GM23338 (cell line): ENCODE data around the gene AFAP1L1.

Source experiments
- CREB1 ChIP-seq: fragments of 250-450 bp; sonication (Bioruptor Pico); IDR thresholded peaks from 2 replicates; pipeline ENCODE4 v1.5.0; 2020; ENCODE audit warnings: low read depth, mild to moderate bottlenecking, moderate library complexity
- CTCF ChIP-seq, 2 experiments: fragments of 200-600 bp in 1 of 2; sonication (generic) in 1 of 2; conservative IDR thresholded peaks; 2 replicates each; pipeline versions ENCODE4 v1.5.1 to v1.6.1; 2016 to 2017; ENCODE audit warnings: antibody characterized with exemption in 2 of 2, low read depth in 2 of 2, mild to moderate bottlenecking in 2 of 2, moderate library complexity in 1 of 2
- EZH2 ChIP-seq: fragments of 200-600 bp; sonication (generic); IDR thresholded peaks from one replicate; pipeline ENCODE4 v1.8.0; 2017; ENCODE audit warnings: antibody characterized with exemption, mild to moderate bottlenecking, low read depth; ENCODE audit not compliant: unreplicated experiment
- EZH2phosphoT487 ChIP-seq: fragments of 200-600 bp; sonication (generic); IDR thresholded peaks from one replicate; pipeline ENCODE4 v1.8.1; 2018; ENCODE audit warnings: antibody characterized with exemption; ENCODE audit not compliant: unreplicated experiment
- POLR2AphosphoS5 ChIP-seq: IDR thresholded peaks from 2 replicates; pipeline ENCODE4 v1.6.1; 2016; ENCODE audit warnings: antibody characterized with exemption, low read depth
- REST ChIP-seq: IDR thresholded peaks from one replicate; pipeline ENCODE4 v1.6.1; 2018; ENCODE audit warnings: antibody characterized with exemption; ENCODE audit not compliant: unreplicated experiment
- ZNF331 ChIP-seq: fragments of 250-450 bp; sonication (Bioruptor Pico); IDR thresholded peaks from 2 replicates; pipeline ENCODE4 v1.5.0; 2020; ENCODE audit warnings: low read depth, mild to moderate bottlenecking, moderate library complexity

GRCh38 chr5:149265068-149265465 lies 6.6 kb upstream of the AFAP1L1 start:
- TF ChIP-seq CTCF (conservative IDR thresholded peaks at IDR 0.05; ENCODE audit: low read depth in 2 of 2) (no peak), EZH2 (no peak), ZNF331 (CRISPR knock-in tag) (no peak), REST (no peak), EZH2phosphoT487 (no peak), POLR2AphosphoS5 (no peak), CREB1 (CRISPR knock-in tag) (no peak)
